Activated CD8-positive, alpha-beta memory T cell treated with anti-CD3 and anti-CD28 coated beads, Interleukin-2, amount 50 U/mL, for 4 hours (primary cell): ENCODE data around the gene ZNF624.
A peak's percentile ranks its signal among the peaks of the same experiment; 100 is the strongest.
"Not testable (repeated sequence)": the region's sequence is repeated elsewhere in the genome, so short reads cannot be mapped to it uniquely, and the experiment has no call there.

Source experiments
- DNase-seq: peaks from one replicate; pipeline ENCODE4 v3.0.0-alpha.2; 2020

ZNF624 gene

GRCh38 chr17:16653367-16654041 is at the start of gene ZNF624:
Gene ZNF624 (minus strand): TSS chr17:16653850.
- DNase-seq = peak; percentile 86

- not testable (repeated sequence) for DNase-seq
These were observed 44.0 kb upstream of the ZNF624 start for GRCh38 chr17:16697603-16698002.

- not testable (repeated sequence) for DNase-seq
These were observed 36.8 kb upstream of the ZNF624 start for GRCh38 chr17:16690447-16690846.

GRCh38 chr17:16689731-16690281 is 36.2 kb upstream of the ZNF624 start, which contains the start of gene CCDC144A:
Gene CCDC144A (plus strand): TSS chr17:16690241. CDS start chr17:16690401, 160 bp downstream.
- peak; percentile 24 for DNase-seq

- DNase-seq = not testable (repeated sequence)
These were observed 33.5 kb upstream of the ZNF624 start for GRCh38 chr17:16687151-16687550.

- not testable (repeated sequence) for DNase-seq
These were observed 32.4 kb upstream of the ZNF624 start for GRCh38 chr17:16686019-16686418.

- not testable (repeated sequence) for DNase-seq
These were observed 29.9 kb upstream of the ZNF624 start for GRCh38 chr17:16683290-16684138.

- no peak for DNase-seq
These were observed 23.1 kb upstream of the ZNF624 start for GRCh38 chr17:16676676-16677268.

- DNase-seq = not testable (repeated sequence)
These were observed 13.4 kb upstream of the ZNF624 start for GRCh38 chr17:16666907-16667636.

- DNase-seq = not testable (repeated sequence)
These were observed 12.9 kb upstream of the ZNF624 start for GRCh38 chr17:16666553-16666906.

GRCh38 chr17:16662936-16663335 is 9.3 kb upstream of the ZNF624 start:
- no peak for DNase-seq

GRCh38 chr17:16661217-16661616 is 7.6 kb upstream of the ZNF624 start:
- no peak for DNase-seq

GRCh38 chr17:16652847-16653366 is 743 bp downstream of the ZNF624 start:
- no peak for DNase-seq

- no peak for DNase-seq
These were observed 1.4 kb downstream of the ZNF624 start for GRCh38 chr17:16652252-16652651.

- no peak for DNase-seq
These were observed 4.1 kb downstream of the ZNF624 start for GRCh38 chr17:16649585-16649984.

GRCh38 chr17:16639438-16639837 is 14.2 kb downstream of the ZNF624 start:
- DNase-seq = no peak

- DNase-seq = no peak
These were observed 30.4 kb downstream of the ZNF624 start for GRCh38 chr17:16623282-16623681.

GRCh38 chr17:16622540-16623277 is 30.9 kb downstream of the ZNF624 start:
- DNase-seq = no peak

- no peak for DNase-seq
These were observed 36.1 kb downstream of the ZNF624 start for GRCh38 chr17:16617481-16618060.

GRCh38 chr17:16599537-16599936 is 54.1 kb downstream of the ZNF624 start:
- DNase-seq = no peak
